NCI-H128 (cell line): ENCODE measurements around the gene PPA2.
A peak's percentile ranks its signal among the peaks of the same experiment; 100 is the strongest.
"Not testable (repeated sequence)": the region's sequence is repeated elsewhere in the genome, so short reads cannot be mapped to it uniquely, and the experiment has no call there.

ENCODE experiments used
- DNase-seq: peaks from one replicate; lab custom pipeline; 2025; ENCODE audit not compliant: unreplicated experiment; lab: John Stamatoyannopoulos, UW

PPA2 gene

GRCh38 chr4:105460306-105460705, 13.6 kb downstream of the PPA2 start:
- DNase-seq: no peak

GRCh38 chr4:105458541-105458940, 15.3 kb downstream of the PPA2 start:
- DNase-seq: not testable (repeated sequence)

GRCh38 chr4:105458001-105458400, 15.9 kb downstream of the PPA2 start:
- DNase-seq: no peak

GRCh38 chr4:105455998-105456397, 17.9 kb downstream of the PPA2 start:
- DNase-seq: no peak

- DNase-seq: no peak
Observed at GRCh38 chr4:105455182-105455581, 18.7 kb downstream of the PPA2 start.

- DNase-seq: no peak
Observed at GRCh38 chr4:105453550-105454205, 20.2 kb downstream of the PPA2 start.

GRCh38 chr4:105451346-105451745, 22.5 kb downstream of the PPA2 start:
- peak; percentile 3 for DNase-seq

GRCh38 chr4:105440890-105441289, 33.0 kb downstream of the PPA2 start:
- no peak for DNase-seq

GRCh38 chr4:105437637-105438036, 36.2 kb downstream of the PPA2 start:
- DNase-seq: no peak

GRCh38 chr4:105436414-105436813, 37.4 kb downstream of the PPA2 start:
- no peak for DNase-seq

- no peak for DNase-seq
Observed at GRCh38 chr4:105434940-105435339, 38.9 kb downstream of the PPA2 start.

GRCh38 chr4:105433421-105433820, 40.4 kb downstream of the PPA2 start:
- DNase-seq: no peak

- DNase-seq: no peak
Observed at GRCh38 chr4:105432438-105432837, 41.4 kb downstream of the PPA2 start.

GRCh38 chr4:105430811-105431210, 43.1 kb downstream of the PPA2 start:
- DNase-seq: no peak

- DNase-seq: no peak
Observed at GRCh38 chr4:105426187-105426897, 47.5 kb downstream of the PPA2 start.

GRCh38 chr4:105422207-105422920, 51.5 kb downstream of the PPA2 start:
- DNase-seq: no peak

GRCh38 chr4:105417624-105418023, 56.2 kb downstream of the PPA2 start:
- no peak for DNase-seq

GRCh38 chr4:105415281-105415744, 58.5 kb downstream of the PPA2 start:
- DNase-seq: no peak

- DNase-seq: no peak
Observed at GRCh38 chr4:105414316-105414715, 59.5 kb downstream of the PPA2 start.

GRCh38 chr4:105409135-105409534, 64.7 kb downstream of the PPA2 start:
- DNase-seq: not testable (repeated sequence)

GRCh38 chr4:105400901-105401677, 72.8 kb downstream of the PPA2 start:
- DNase-seq: no peak
